Left kidney (tissue), 2 donors: ENCODE measurements around the gene AGBL4. TPM values are rescaled to one million over a fixed set of nuclear protein-coding genes. Genes with fewer than 3 reads are reported as not detected.

ENCODE experiments used
- DNase-seq: peaks from one replicate; pipeline ENCODE4 v3.0.0-alpha.2; 2013
- polyA plus RNA-seq: library from polyadenylated mRNA; unstranded; fragments of 120-200 nt; gene quantifications from one replicate; pipeline ENCODE4 v1.2.1, GENCODE V29; 2013; ENCODE audit not compliant: insufficient read length

Gene AGBL4
- polyA plus RNA-seq, 1 donor: 1.2 TPM

- DNase-seq: no peak
Measured at GRCh38 chr1:48761986-48762385, 1261.8 kb downstream of the AGBL4 start.

- DNase-seq: no peak
Measured at GRCh38 chr1:48761411-48761810, 1262.3 kb downstream of the AGBL4 start.

GRCh38 chr1:48760857-48761256 is 1262.9 kb downstream of the AGBL4 start:
- no peak for DNase-seq

GRCh38 chr1:48758976-48759375 is 1264.8 kb downstream of the AGBL4 start:
- DNase-seq: no peak

GRCh38 chr1:48757363-48757762 is 1266.4 kb downstream of the AGBL4 start:
- no peak for DNase-seq

- DNase-seq: no peak
Measured at GRCh38 chr1:48756683-48757316, 1267.0 kb downstream of the AGBL4 start.

GRCh38 chr1:48753293-48753692 is 1270.5 kb downstream of the AGBL4 start:
- no peak for DNase-seq

- DNase-seq: no peak
Measured at GRCh38 chr1:48750109-48750508, 1273.6 kb downstream of the AGBL4 start.

GRCh38 chr1:48749068-48749467 is 1274.7 kb downstream of the AGBL4 start:
- DNase-seq: no peak

GRCh38 chr1:48746906-48747305 is 1276.8 kb downstream of the AGBL4 start:
- DNase-seq: no peak

GRCh38 chr1:48744032-48744431 is 1279.7 kb downstream of the AGBL4 start:
- no peak for DNase-seq

- DNase-seq: no peak
Measured at GRCh38 chr1:48743480-48743879, 1280.3 kb downstream of the AGBL4 start.

GRCh38 chr1:48741380-48741779 is 1282.4 kb downstream of the AGBL4 start:
- DNase-seq: no peak

GRCh38 chr1:48740621-48741020 is 1283.1 kb downstream of the AGBL4 start:
- DNase-seq: no peak

GRCh38 chr1:48739091-48739490 is 1284.7 kb downstream of the AGBL4 start:
- no peak for DNase-seq

- no peak for DNase-seq
Measured at GRCh38 chr1:48738356-48738755, 1285.4 kb downstream of the AGBL4 start.

GRCh38 chr1:48735796-48736195 is 1288.0 kb downstream of the AGBL4 start:
- DNase-seq: no peak

GRCh38 chr1:48730164-48730910 is 1293.4 kb downstream of the AGBL4 start:
- DNase-seq: no peak

- DNase-seq: no peak
Measured at GRCh38 chr1:48728584-48728983, 1295.2 kb downstream of the AGBL4 start.

- DNase-seq: no peak
Measured at GRCh38 chr1:48726557-48727215, 1297.1 kb downstream of the AGBL4 start.

- DNase-seq: no peak
Measured at GRCh38 chr1:48726139-48726538, 1297.6 kb downstream of the AGBL4 start.

- no peak for DNase-seq
Measured at GRCh38 chr1:48725341-48726046, 1298.3 kb downstream of the AGBL4 start.

- no peak for DNase-seq
Measured at GRCh38 chr1:48720929-48721328, 1302.8 kb downstream of the AGBL4 start.
